ENCODE data around the gene ABCC1.

- TF ChIP-seq KLF10 (tag by site-specific recombination; IDR thresholded peaks at IDR 0.05) (no peak), ZNF561 (tag by site-specific recombination; IDR thresholded peaks at IDR 0.05; ENCODE audit: borderline replicate concordance) (no peak), ZNF10 (tag by site-specific recombination; IDR thresholded peaks at IDR 0.05) (no peak), ZBTB1 (tag by site-specific recombination; IDR thresholded peaks at IDR 0.05) (no peak), YY1 (tag by site-specific recombination; IDR thresholded peaks at IDR 0.05) (no peak), CTCF (tag by site-specific recombination; IDR thresholded peaks at IDR 0.05) (no peak)
- TF ChIP-seq, protein P1, sequence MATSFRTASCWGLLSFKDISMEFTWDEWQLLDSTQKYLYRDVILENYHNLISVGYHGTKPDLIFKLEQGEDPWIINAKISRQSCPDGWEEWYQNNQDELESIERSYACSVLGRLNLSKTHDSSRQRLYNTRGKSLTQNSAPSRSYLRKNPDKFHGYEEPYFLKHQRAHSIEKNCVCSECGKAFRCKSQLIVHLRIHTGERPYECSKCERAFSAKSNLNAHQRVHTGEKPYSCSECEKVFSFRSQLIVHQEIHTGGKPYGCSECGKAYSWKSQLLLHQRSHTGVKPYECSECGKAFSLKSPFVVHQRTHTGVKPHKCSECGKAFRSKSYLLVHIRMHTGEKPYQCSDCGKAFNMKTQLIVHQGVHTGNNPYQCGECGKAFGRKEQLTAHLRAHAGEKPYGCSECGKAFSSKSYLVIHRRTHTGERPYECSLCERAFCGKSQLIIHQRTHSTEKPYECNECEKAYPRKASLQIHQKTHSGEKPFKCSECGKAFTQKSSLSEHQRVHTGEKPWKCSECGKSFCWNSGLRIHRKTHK (tag by site-specific recombination; IDR thresholded peaks at IDR 0.05): no peak
- TF ChIP-seq, protein P2, sequence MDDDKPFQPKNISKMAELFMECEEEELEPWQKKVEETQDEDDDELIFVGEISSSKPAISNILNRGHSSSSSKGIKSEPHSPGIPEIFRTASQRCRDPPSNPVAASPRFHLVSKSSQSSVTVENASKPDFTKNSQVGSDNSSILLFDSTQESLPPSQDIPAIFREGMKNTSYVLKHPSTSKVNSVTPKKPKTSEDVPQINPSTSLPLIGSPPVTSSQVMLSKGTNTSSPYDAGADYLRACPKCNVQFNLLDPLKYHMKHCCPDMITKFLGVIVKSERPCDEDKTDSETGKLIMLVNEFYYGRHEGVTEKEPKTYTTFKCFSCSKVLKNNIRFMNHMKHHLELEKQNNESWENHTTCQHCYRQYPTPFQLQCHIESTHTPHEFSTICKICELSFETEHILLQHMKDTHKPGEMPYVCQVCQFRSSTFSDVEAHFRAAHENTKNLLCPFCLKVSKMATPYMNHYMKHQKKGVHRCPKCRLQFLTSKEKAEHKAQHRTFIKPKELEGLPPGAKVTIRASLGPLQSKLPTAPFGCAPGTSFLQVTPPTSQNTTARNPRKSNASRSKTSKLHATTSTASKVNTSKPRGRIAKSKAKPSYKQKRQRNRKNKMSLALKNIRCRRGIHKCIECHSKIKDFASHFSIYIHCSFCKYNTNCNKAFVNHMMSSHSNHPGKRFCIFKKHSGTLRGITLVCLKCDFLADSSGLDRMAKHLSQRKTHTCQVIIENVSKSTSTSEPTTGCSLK (tag by site-specific recombination; IDR thresholded peaks at IDR 0.05): no peak
Observed at GRCh38 chr16:15996432-15997109, 47.2 kb downstream of the ABCC1 start.
